PC-9 (cell line): ENCODE results near the gene SLIT1.

Source experiments
- CTCF ChIP-seq: fragments of 200-600 bp; sonication (generic); conservative IDR thresholded peaks from 2 replicates; pipeline ENCODE4 v1.6.1; 2017; ENCODE audit warnings: mixed run types, antibody characterized with exemption, mild to moderate bottlenecking, moderate library complexity
- EZH2 ChIP-seq: fragments of 200-600 bp; sonication (generic); IDR thresholded peaks from 2 replicates; pipeline ENCODE4 v1.8.0; 2017; ENCODE audit warnings: antibody characterized with exemption, low read depth

- TF ChIP-seq CTCF, result no peak
- TF ChIP-seq EZH2, result no peak
Observed at GRCh38 chr10:97047788-97048187, 138.0 kb downstream of the SLIT1 start.
